SK-N-SH treated with all-trans-retinoic acid at 6 μM for 48 hours (cell line): ENCODE results near the gene QSOX1.

Experiments used
- ATAC-seq: fragments of 200-7000 bp; cut with Tn5 transposase; 3 replicates; pipeline ENCODE4 v1.9.1; 2020; ENCODE audit warnings: mild to moderate bottlenecking, moderate library complexity
- ARNTL ChIP-seq: fragments of 450-650 bp; formaldehyde crosslinking; IDR thresholded peaks from 2 replicates; pipeline ENCODE4 v1.5.0; 2020; ENCODE audit warnings: low read depth, mild to moderate bottlenecking, moderate library complexity, borderline replicate concordance
- BACH2 ChIP-seq: fragments of 250-450 bp; sonication (Bioruptor Pico); IDR thresholded peaks from 2 replicates; pipeline ENCODE4 v1.9.0; 2021; ENCODE audit warnings: mild to moderate bottlenecking, borderline replicate concordance
- CREB5 ChIP-seq: fragments of 250-450 bp; sonication (Bioruptor Pico); IDR thresholded peaks from 2 replicates; pipeline ENCODE4 v1.5.1; 2020; ENCODE audit warnings: low read depth, mild to moderate bottlenecking, moderate library complexity
- CSDC2 ChIP-seq: fragments of 250-450 bp; sonication (Bioruptor Pico); IDR thresholded peaks from 2 replicates; pipeline ENCODE4 v1.5.0; 2020; ENCODE audit warnings: mild to moderate bottlenecking, moderate library complexity
- ESRRG ChIP-seq: fragments of 250-450 bp; sonication (Bioruptor Pico); IDR thresholded peaks from 2 replicates; pipeline ENCODE4 v1.6.1; 2021; ENCODE audit warnings: mild to moderate bottlenecking
- GLIS3 ChIP-seq: fragments of 250-450 bp; sonication (Bioruptor Pico); IDR thresholded peaks from 2 replicates; pipeline ENCODE4 v1.5.0; 2020; ENCODE audit warnings: mild to moderate bottlenecking, moderate library complexity
- ISL1 ChIP-seq: fragments of 250-450 bp; sonication (Bioruptor Pico); IDR thresholded peaks from 2 replicates; pipeline ENCODE4 v2.1.2; 2022; ENCODE audit warnings: mild to moderate bottlenecking, moderate library complexity
- OSR1 ChIP-seq: fragments of 250-450 bp; sonication (Bioruptor Pico); IDR thresholded peaks from 2 replicates; pipeline ENCODE4 v1.8.0; 2022; ENCODE audit warnings: moderate library complexity, mild to moderate bottlenecking, inconsistent platforms
- POU6F1 ChIP-seq: fragments of 250-450 bp; sonication (Bioruptor Pico); IDR thresholded peaks from 2 replicates; pipeline ENCODE4 v1.8.0; 2021; ENCODE audit warnings: low read depth, mild to moderate bottlenecking, moderate library complexity, borderline replicate concordance
- PPARA ChIP-seq: fragments of 250-450 bp; sonication (Bioruptor Pico); IDR thresholded peaks from 2 replicates; pipeline ENCODE4 v1.5.0; 2020; ENCODE audit warnings: mild to moderate bottlenecking, borderline replicate concordance
- RARB ChIP-seq: fragments of 250-450 bp; sonication (Bioruptor Pico); IDR thresholded peaks from 2 replicates; pipeline ENCODE4 v1.8.0; 2021; ENCODE audit warnings: mild to moderate bottlenecking, moderate library complexity
- TSHZ2 ChIP-seq: fragments of 250-450 bp; sonication (Bioruptor Pico); IDR thresholded peaks from 2 replicates; pipeline ENCODE4 v1.5.0; 2020; ENCODE audit warnings: mild to moderate bottlenecking, moderate library complexity
- ZC3H10 ChIP-seq: fragments of 250-450 bp; sonication (Bioruptor Pico); IDR thresholded peaks from 2 replicates; pipeline ENCODE4 v1.5.1; 2021; ENCODE audit warnings: mild to moderate bottlenecking, moderate library complexity
- ZFP3 ChIP-seq: fragments of 250-450 bp; sonication (Bioruptor Pico); IDR thresholded peaks from 2 replicates; pipeline ENCODE4 v1.5.0; 2020; ENCODE audit warnings: mild to moderate bottlenecking, moderate library complexity
- ZFP30 ChIP-seq: fragments of 450-650 bp; formaldehyde crosslinking; IDR thresholded peaks from 2 replicates; pipeline ENCODE4 v1.5.0; 2022; ENCODE audit warnings: mild to moderate bottlenecking, moderate library complexity
- ZNF565 ChIP-seq: fragments of 450-650 bp; formaldehyde crosslinking; conservative IDR thresholded peaks from 2 replicates; pipeline ENCODE4 v1.5.0; 2020; ENCODE audit warnings: low read depth, mild to moderate bottlenecking, moderate library complexity
- ZNF8 ChIP-seq: fragments of 450-650 bp; formaldehyde crosslinking; IDR thresholded peaks from 2 replicates; pipeline ENCODE4 v1.5.0; 2020; ENCODE audit warnings: mild to moderate bottlenecking, moderate library complexity

QSOX1 gene

GRCh38 chr1:180251526-180252305, 97.0 kb downstream of the QSOX1 start:
- TF ChIP-seq CREB5 (CRISPR knock-in tag) = no peak
- TF ChIP-seq CSDC2 (CRISPR knock-in tag) = no peak
- no peak for TF ChIP-seq OSR1 (CRISPR knock-in tag)
- no peak for TF ChIP-seq ZNF8
- TF ChIP-seq PPARA (CRISPR knock-in tag) = no peak
- no peak for TF ChIP-seq ZFP3
- no peak for TF ChIP-seq GLIS3 (CRISPR knock-in tag)
- no peak for TF ChIP-seq RARB (CRISPR knock-in tag)
- TF ChIP-seq ZNF565 (CRISPR knock-in tag) = no peak
- TF ChIP-seq POU6F1 (CRISPR knock-in tag) = no peak
- TF ChIP-seq ISL1 (CRISPR knock-in tag) = no peak
- TF ChIP-seq ZFP30 = no peak
- TF ChIP-seq BACH2 (CRISPR knock-in tag) = no peak
- no peak for TF ChIP-seq TSHZ2 (CRISPR knock-in tag)
- TF ChIP-seq ESRRG = no peak
- TF ChIP-seq ZC3H10 (CRISPR knock-in tag) = no peak
- TF ChIP-seq, all 23 proteins: peak for 0
- ATAC-seq = no peak

GRCh38 chr1:180252638-180253536, 98.2 kb downstream of the QSOX1 start:
- TF ChIP-seq GLIS3 (CRISPR knock-in tag) = no peak
- no peak for TF ChIP-seq ZFP30
- TF ChIP-seq ARNTL (CRISPR knock-in tag) = no peak
- no peak for TF ChIP-seq ZNF8
- peak; percentile 84 for ATAC-seq
